Smooth muscle cell (in vitro differentiated cells): Measurements from ENCODE around the gene MRGPRF. TPM values are rescaled to one million over a fixed set of nuclear protein-coding genes. Genes with fewer than 3 reads are reported as not detected.

Experiments
- DNase-seq: peaks from one replicate; lab custom pipeline; 2025; ENCODE audit not compliant: unreplicated experiment; lab: John Stamatoyannopoulos, UW
- H2AFZ ChIP-seq: fragments of 200-600 bp; sonication (generic); 2 replicates; pipeline ENCODE4 v1.6.0; 2016; ENCODE audit warnings: antibody characterized with exemption, low read depth, mild to moderate bottlenecking
- H3F3A ChIP-seq: fragments of 200-600 bp; sonication (generic); 2 replicates; pipeline ENCODE4 v1.6.0; 2017; ENCODE audit warnings: antibody characterized with exemption, low read depth
- H3K27ac ChIP-seq: fragments of 200-600 bp; sonication (generic); 2 replicates; pipeline ENCODE4 v1.5.1; 2016; ENCODE audit warnings: low read depth, mild to moderate bottlenecking
- H3K27me3 ChIP-seq: fragments of 200-600 bp; sonication (generic); 2 replicates; pipeline ENCODE4 v1.6.1; 2016; ENCODE audit warnings: low read depth, mild to moderate bottlenecking
- H3K36me3 ChIP-seq: fragments of 200-600 bp; sonication (generic); 2 replicates; pipeline ENCODE4 v1.5.1; 2016; ENCODE audit warnings: low read depth
- H3K4me1 ChIP-seq: fragments of 200-600 bp; sonication (generic); 2 replicates; pipeline ENCODE4 v1.5.1; 2016; ENCODE audit warnings: low read depth
- H3K4me2 ChIP-seq: fragments of 200-600 bp; sonication (generic); 2 replicates; pipeline ENCODE4 v1.6.0; 2016; ENCODE audit warnings: mild to moderate bottlenecking
- H3K4me3 ChIP-seq: fragments of 200-600 bp; sonication (generic); 2 replicates; pipeline ENCODE4 v1.5.1; 2016; ENCODE audit warnings: mild to moderate bottlenecking
- H3K79me2 ChIP-seq: fragments of 200-600 bp; sonication (generic); 2 replicates; pipeline ENCODE4 v1.6.0; 2016; ENCODE audit warnings: low read depth, mild to moderate bottlenecking
- H3K9ac ChIP-seq: fragments of 200-600 bp; sonication (generic); 2 replicates; pipeline ENCODE4 v1.6.0; 2016; ENCODE audit warnings: low read depth
- H3K9me3 ChIP-seq: fragments of 200-600 bp; sonication (generic); replicated peaks from 2 replicates; pipeline ENCODE4 v1.5.1; 2016; ENCODE audit warnings: low read depth
- H4K20me1 ChIP-seq: fragments of 200-600 bp; sonication (generic); 2 replicates; pipeline ENCODE4 v1.6.0; 2016; ENCODE audit warnings: low read depth
- whole genome bisulfite sequencing: methylation state at CpG from one replicate; pipeline ENCODE4 v1.1.7; 2016; ENCODE audit warnings: low lambda C conversion rate; 5-methylcytosine and 5-hydroxymethylcytosine counted together
- polyA plus RNA-seq: library from polyadenylated mRNA; unstranded; fragments of >200 nt; fragmentation: Nextera tagmentation; extraction: Ambion mirVana; gene quantifications from 2 replicates; pipeline ENCODE4 v1.2.1, GENCODE V29; 2016
- total RNA-seq: library from RNA; depleted of rRNA; stranded (reverse); fragments of >200 nt; gene quantifications from 2 replicates; pipeline ENCODE4 v1.2.3, GENCODE V29; 2014
- TF ChIP-seq, protein P1 (sequence below): fragments of 200-600 bp; sonication (generic); IDR thresholded peaks from 2 replicates; pipeline ENCODE4 v1.5.1; 2017; ENCODE audit warnings: borderline replicate concordance, mild to moderate bottlenecking, antibody characterized with exemption; ENCODE audit not compliant: insufficient read depth, poor library complexity, severe bottlenecking

The MRGPRF gene
- total and polyA plus RNA-seq, 2 experiments from 2014 or later, result 6.7 to 17.2 TPM

DNA sequence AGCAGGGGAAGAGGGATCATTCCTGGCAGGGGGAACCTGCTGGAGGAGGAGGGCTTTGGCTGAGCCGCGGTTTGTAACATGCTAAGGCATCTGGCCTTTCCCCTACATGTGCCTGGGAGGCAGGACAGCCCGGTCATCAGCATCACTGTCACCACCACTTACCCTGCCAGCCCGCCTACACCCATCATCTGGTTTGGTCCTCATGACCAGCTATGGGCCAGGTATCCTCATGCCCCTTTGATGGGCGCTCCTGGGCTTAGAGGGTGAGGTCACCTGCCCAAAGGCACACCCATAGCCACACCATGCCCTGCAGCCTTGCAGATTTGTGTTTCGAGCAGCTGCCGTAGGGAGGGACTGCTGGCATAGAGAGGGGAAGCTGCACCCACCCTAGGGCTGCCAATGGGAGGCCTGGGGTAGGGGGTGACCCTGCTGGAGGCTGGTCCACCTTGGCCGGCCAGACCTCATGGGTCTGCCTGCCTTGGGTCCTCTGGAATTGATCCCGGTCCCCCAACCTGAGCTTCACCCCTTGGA is 2.6 kb downstream of the MRGPRF start:
- no peak for DNase-seq
- no peaks in the 10 kb centered on the region for H3K36me3 ChIP-seq
- H3F3A ChIP-seq, result peaks cover 24% of the 10 kb centered on the region
- peaks cover 47% of the 10 kb centered on the region for H3K4me1 ChIP-seq
- no peaks in the 10 kb centered on the region for H4K20me1 ChIP-seq
- TF ChIP-seq, protein P1, sequence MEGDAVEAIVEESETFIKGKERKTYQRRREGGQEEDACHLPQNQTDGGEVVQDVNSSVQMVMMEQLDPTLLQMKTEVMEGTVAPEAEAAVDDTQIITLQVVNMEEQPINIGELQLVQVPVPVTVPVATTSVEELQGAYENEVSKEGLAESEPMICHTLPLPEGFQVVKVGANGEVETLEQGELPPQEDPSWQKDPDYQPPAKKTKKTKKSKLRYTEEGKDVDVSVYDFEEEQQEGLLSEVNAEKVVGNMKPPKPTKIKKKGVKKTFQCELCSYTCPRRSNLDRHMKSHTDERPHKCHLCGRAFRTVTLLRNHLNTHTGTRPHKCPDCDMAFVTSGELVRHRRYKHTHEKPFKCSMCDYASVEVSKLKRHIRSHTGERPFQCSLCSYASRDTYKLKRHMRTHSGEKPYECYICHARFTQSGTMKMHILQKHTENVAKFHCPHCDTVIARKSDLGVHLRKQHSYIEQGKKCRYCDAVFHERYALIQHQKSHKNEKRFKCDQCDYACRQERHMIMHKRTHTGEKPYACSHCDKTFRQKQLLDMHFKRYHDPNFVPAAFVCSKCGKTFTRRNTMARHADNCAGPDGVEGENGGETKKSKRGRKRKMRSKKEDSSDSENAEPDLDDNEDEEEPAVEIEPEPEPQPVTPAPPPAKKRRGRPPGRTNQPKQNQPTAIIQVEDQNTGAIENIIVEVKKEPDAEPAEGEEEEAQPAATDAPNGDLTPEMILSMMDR, result no peak
- H2AFZ ChIP-seq, result no peak overlapping the region
- H3K27me3 ChIP-seq, result no peaks in the 10 kb centered on the region
- peak overlapping the region; percentile 45 for H3K4me3 ChIP-seq
- peak overlapping the region; percentile 94 for H3K27ac ChIP-seq
- H3K9me3 ChIP-seq, result no peaks in the 10 kb centered on the region
- 47% methylated on average over 9 of the region's 9 CpGs for WGBS
- H3K9ac ChIP-seq, result no peak overlapping the region
- no peaks in the 10 kb centered on the region for H3K79me2 ChIP-seq
- H3K4me2 ChIP-seq, result peak overlapping the region; percentile 87

DNA sequence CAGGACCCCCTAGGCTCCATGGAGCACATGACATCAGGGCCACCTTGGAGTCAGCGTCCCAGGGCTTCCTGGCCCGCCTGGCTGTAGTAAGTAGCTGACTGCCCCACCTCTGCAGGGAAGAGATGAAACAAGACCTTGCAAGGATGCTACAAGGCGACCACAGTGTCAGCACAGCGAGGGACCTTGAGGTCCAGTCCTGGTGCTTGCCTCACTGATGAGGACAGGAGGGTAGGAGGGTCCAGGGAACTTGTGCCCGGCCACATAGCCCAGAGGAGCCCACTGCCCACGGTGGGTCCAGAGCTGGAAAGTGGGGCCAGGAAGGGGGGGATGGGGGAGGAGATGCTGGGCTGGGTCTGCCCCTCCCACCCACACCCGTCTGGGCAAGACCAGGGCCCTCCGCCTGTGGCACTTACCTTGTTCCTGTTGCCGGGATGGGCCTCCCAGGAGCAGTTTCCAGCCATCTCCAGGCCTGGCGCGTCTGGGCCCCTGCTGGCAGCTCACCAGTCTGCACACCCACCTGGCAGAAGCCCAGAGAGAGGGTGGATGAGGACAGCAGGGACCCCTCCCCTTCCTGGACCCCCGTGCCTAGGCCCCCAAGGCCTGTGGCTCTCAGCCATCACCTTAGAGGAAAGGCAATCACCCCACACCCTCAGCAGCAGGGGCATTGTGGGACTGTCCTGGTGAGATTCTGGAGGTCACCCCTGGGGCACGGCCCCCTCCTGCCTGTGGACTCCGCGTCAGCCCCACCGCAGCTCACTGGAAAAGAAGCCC is 3.4 kb downstream of the MRGPRF start:
- 83% methylated on average over 13 of the region's 16 CpGs for WGBS
- Histone ChIP-seq H3K4me2 (peak overlapping the region; percentile 87), H3K27me3 (no peaks in the 10 kb centered on the region), H3K4me1 (peaks cover 47% of the 10 kb centered on the region), H4K20me1 (no peaks in the 10 kb centered on the region), H3K36me3 (no peaks in the 10 kb centered on the region), H3F3A (peaks cover 24% of the 10 kb centered on the region), H3K27ac (peak overlapping the region; percentile 94), H3K9me3 (no peaks in the 10 kb centered on the region), H3K4me3 (no peak overlapping the region), H2AFZ (no peak overlapping the region), H3K79me2 (no peaks in the 10 kb centered on the region), H3K9ac (no peak overlapping the region)
- TF ChIP-seq, protein P1, result no peak
- no peak for DNase-seq

DNA sequence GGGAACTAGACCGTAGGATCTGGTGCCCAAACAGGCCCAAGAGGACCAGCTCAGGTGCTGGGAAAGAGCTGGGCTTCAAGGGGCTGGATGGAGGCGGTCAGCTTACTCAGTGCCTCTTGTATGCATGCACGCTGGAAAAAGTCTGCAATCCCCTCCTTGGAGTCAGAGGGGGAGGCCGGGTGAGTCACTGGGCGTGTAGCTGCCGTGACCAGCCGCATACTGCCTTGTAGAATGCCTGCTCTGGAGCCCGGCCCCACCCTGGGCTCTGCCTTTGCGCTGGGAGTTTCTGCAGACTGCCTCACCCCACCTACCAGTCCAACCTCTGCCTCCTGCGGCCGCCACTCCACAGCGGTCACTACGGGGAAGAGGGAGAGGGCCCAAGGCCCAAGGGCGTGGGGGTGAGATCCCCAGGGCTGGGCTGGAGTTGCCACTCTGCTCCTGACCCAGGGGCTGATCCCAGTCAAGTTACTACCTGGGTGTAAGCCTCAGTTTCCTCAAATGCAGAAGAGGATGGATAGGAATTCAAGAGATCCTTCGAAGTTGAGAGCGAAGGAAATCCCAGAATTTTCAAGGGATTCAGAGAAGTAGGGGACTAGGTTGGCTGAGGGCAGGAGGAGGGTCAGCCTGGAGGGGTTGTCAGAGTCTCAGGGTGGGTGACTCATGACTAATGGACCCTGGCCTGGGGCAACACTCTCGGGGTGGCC is 4.2 kb downstream of the MRGPRF start:
- H3K27me3 ChIP-seq, result no peaks in the 10 kb centered on the region
- no peaks in the 10 kb centered on the region for H4K20me1 ChIP-seq
- H3K9me3 ChIP-seq, result no peaks in the 10 kb centered on the region
- H3K79me2 ChIP-seq, result no peaks in the 10 kb centered on the region
- H3K4me2 ChIP-seq, result peak overlapping the region; percentile 82
- 24% methylated on average over 16 of the region's 17 CpGs for WGBS
- peak overlapping the region; percentile 76 for H3K9ac ChIP-seq
- H3K4me1 ChIP-seq, result peaks cover 41% of the 10 kb centered on the region
- peaks cover 17% of the 10 kb centered on the region for H3F3A ChIP-seq
- TF ChIP-seq, protein P1, result no peak
- H3K27ac ChIP-seq, result peak overlapping the region; percentile 94
- H2AFZ ChIP-seq, result no peak overlapping the region
- H3K4me3 ChIP-seq, result no peak overlapping the region
- H3K36me3 ChIP-seq, result no peaks in the 10 kb centered on the region
- peak; percentile 74 for DNase-seq
